ENCODE data around the gene HACE1.

- no peak for TF ChIP-seq CTCF (IDR thresholded peaks at IDR 0.05)
- no peak for TF ChIP-seq POLR2A (IDR thresholded peaks at IDR 0.05)
These were observed 174.8 kb downstream of the HACE1 start for GRCh38 chr6:104684911-104685415.
